Left cardiac atrium (tissue), 4 donors: ENCODE data around the gene DENND6B. TPM values are rescaled to one million over a fixed set of nuclear protein-coding genes. Genes with fewer than 3 reads are reported as not detected.

ENCODE experiments used
- ATAC-seq, 2 donors: fragments of 200-7000 bp; cut with Tn5 transposase; one replicate each; pipeline ENCODE4 v1.9.1; 2020; ENCODE audit warnings: mild to moderate bottlenecking in 2 of 2, moderate library complexity in 2 of 2
- DNase-seq: peaks from one replicate; pipeline ENCODE4 v3.0.0-alpha.2; 2020
- intact Hi-C, 2 donors: fragments of 100-400 bp; cut with DNase I; formaldehyde crosslinking; loops; one replicate each; pipeline versions ENCODE4 v1.14.1 to v1.15.1; 2022 to 2023
- total RNA-seq, 2 donors: library from RNA; stranded (reverse); fragmentation: NEBNext Ultra II Directional; extraction: Animal tissue kit (Norgen Biotek cat#: 25700); gene quantifications; one replicate each; pipeline ENCODE4 v1.2.1, GENCODE V29; 2021
- donor health status: DM: no; HTN: yes; CAD: no.
- donor health status: DM: no; HTN: yes; CAD: no; lungs with severe emphysema.
- donor health status: DM: yes; HTN: yes; CAD: no.
- donor health status: Dilated cardiomyopathy.

Gene DENND6B
- total RNA-seq, 2 donors from 2014 or later: 2.4 TPM

GRCh38 chr22:50296658-50297490 is 29.9 kb downstream of the DENND6B start:
- ATAC-seq (no peak), DNase-seq (no peak)
- intact Hi-C loops: no loop called here

- ATAC-seq (peak in 1 of 2 donors; percentile 2), DNase-seq (no peak)
- intact Hi-C loops: no loop called here
Measured at GRCh38 chr22:50294319-50294656, 32.5 kb downstream of the DENND6B start.

GRCh38 chr22:50293441-50294318 is 33.1 kb downstream of the DENND6B start:
- intact Hi-C loops: no loop called here
- ATAC-seq (peak; percentile 74 to 90), DNase-seq (peak; percentile 76)

DNA sequence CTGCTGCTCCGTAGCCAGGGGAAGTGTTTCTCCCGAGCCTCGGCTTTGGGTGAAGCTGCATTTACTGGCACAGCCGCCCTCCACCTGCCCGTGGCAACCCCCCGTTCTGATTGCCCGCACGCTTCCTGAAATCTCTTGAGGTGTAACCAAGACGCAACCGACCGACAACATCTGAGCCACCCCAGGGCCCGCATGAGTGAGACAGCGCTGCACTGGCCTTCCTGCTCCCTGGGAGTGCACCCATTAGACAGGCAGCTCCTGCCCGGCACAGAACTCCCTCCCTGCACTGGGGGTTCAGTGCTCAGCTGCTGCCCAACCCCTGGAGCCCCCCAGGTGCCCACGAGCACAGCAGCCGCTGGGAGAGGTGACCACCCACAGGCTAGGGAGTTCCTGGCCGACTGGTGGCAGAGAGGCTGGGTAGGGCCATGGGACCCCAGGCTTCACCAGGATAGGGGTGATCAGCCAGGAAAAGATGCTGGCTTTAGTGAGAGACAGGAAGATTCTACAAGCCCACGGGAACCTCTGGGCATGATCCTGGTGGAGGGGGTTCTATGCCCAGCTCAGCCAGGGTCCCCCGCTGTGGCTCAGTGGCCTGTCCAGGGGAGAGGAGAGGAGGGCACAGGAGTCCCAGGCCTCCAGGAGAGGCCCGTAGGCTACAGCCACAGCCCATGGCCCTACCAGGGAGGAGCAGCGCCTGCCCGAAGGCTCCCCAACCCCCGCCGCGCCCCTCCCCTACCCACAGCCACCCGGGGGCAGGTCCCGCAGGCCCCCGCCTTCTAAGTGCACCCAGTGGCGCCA is 34.0 kb downstream of the DENND6B start:
- intact Hi-C loops: no loop called here
- DNase-seq (no peak), ATAC-seq (peak in 1 of 2 donors; percentile 1)

- ATAC-seq: no peak
- DNase-seq: no peak
- intact Hi-C loops: no loop called here
Measured at GRCh38 chr22:50289942-50290630, 36.7 kb downstream of the DENND6B start.

DNA sequence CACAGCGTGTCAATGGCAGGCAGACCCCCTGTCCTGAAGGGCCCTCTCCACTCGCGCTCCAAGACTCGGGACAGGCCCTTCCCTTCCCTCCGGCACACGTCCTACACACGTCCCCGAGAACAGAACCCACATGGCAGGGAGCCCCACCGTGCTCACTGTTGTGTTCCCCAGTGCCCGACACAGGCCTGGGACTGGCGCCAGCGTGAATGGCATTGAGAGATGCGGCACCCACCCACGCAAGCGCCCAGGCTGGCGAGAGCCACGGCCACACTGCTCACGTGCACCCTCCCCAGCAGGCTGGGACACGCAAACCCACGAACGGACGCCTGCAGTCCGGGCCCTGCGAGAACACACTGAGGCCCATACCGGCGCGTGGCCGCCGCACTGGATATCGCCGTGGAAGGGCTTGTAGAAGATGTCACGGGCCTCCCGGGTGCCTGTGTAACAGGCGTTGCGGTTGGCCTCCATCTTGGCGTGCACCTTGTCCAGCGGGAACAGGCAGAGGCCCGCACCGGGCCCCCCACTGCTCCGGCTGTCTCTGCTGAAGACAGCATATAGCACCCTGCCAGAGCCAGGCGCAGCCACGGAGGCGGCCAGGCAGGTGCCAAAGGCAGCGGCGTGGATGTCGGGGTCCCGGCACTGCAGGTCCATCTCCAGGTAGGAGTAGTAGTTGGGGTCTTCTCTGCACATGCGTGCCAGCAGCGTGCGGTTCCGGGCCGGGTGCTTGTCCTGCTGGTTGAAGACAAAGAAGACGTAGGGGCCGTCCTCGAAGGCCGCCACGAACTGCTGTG is 37.5 kb downstream of the DENND6B start:
- intact Hi-C loops: no loop called here
- DNase-seq (no peak), ATAC-seq (no peak)

DNA sequence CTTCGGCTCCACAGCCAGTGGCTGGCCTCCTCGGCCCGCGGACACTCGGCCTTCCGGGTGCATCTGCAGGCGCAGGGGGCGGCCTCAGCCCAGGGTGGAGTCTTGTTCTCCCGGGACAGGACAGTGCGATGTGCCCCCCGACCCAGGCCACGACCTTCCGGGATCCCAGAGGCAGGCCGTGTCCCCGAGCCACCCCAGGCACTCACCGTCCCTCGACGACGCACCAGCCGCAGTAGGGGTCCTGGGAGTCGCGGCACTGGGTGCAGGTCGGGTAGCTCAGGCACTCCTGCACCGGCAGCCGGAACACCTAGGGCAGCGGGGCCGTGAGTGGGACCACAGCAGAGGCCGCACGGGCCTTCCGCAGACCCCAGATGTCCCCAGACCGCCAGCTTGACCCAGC is 39.1 kb downstream of the DENND6B start:
- intact Hi-C loops: no loop called here
- ATAC-seq: no peak
- no peak for DNase-seq

DNA sequence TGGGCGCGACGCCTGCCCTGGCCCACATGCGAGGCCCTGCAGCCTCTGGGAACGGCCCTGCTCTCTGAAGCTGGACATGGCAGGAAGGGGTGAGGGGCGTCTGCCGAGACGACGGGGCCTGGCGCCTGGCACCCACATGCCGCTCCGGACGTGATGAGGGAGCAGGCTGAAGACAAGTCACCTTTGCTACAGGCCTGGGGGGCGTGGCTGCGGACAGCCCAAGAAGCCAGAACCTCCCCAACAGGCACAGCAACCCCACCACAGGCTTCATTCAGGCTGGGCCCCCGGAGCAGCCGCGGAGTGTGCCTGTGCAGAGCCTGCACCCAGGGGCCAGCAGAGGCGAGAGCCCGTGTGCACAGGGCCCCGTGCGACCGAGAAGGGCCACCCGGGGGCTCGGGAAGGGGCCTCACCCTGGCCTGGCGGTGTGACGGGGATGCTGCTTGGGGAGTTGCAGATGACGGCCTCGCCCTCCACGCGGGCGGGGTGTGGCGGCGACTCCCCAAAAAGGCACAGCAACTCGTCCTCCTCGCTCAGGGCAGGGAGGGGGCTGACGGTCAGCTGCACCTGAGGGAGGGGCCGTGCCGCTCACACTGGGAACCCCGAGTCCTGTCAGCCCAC is 40.0 kb downstream of the DENND6B start:
- DNase-seq (no peak), ATAC-seq (no peak)
- intact Hi-C loops: no loop called here

DNA sequence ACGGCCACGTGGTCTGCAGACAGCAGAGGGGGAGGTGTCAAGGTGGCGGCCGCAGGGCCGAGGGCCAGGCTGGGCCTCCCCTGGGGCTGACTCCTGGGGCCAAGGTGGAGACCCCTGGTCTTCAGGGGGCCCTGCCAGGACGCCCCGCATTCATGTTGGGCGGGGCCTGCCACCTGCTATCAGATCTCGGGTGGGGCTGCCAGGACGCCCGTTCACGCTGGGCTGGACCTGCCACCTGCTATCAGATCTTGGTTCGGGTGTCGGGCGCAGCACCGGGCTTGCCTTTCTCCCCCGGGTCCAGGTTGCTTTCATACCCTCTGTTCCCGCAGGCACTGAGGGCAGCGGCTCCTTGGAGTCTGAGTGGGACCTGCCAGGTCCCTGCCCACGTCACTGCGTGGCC is 40.5 kb downstream of the DENND6B start:
- DNase-seq (no peak), ATAC-seq (no peak)
- intact Hi-C loops: no loop called here

- ATAC-seq (no peak), DNase-seq (no peak)
- intact Hi-C loops: no loop called here
Measured at GRCh38 chr22:50285568-50286229, 41.1 kb downstream of the DENND6B start.

- intact Hi-C loops: no loop called here
- DNase-seq (no peak), ATAC-seq (no peak)
Measured at GRCh38 chr22:50284479-50284878, 42.3 kb downstream of the DENND6B start.

DNA sequence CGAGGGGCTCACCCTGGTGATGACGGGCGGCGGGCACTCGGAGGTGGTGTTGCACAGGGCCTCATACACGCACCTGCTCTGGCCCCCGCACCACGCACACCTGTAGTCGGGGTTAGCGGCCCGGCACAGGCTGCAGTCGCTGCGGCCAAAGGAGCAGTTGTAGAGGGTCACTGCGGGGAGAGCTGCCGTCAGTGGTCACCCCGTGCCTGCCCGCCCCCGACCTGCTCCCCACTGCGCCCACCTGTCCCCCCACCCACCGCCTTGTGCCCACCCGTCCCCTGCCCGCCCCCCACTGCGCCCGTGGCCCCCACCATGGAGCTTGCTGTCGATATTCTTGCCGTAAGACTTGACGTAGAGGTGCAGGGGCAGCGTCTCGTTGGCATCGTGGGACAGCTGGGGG is 43.0 kb downstream of the DENND6B start:
- ATAC-seq: no peak

DNA sequence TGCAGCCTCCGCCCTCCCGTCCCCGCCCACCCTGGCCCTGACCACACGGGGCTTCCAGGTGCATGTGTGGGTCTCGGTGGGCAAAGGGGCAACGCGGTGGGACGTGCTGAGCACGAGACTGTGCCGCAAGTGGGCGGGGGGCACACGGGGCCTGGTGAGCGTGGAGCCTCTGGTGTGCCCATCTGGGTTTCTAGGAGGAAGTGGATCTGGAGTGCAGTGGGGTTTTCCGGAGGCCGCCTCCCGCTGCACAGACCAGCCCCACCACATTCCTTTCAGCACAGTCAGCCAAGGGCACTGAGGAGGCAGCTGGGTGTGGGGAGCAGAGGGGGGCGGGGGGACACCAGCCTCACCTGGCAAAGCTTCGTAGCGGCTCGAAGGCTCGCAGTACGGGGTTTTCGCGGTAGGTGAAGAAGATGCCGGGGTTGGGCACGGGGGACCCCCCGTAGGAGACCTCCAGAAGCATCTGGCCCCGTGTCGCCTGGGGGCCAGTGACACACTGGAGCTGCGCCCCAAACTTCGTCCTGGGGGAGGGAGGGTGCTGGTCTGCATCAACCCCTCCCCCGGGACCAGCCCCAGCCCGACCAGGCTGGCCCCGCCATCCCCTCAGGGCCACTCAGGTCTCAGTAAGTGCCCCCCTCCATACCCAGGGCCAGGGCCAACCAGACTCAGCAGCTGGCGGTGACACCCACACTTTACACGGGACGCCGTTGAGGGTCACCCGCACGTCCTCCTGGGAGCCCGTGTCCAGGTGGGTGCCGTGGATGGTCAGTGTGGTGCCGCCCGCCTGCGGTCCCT is 44.3 kb downstream of the DENND6B start:
- peak; percentile 57 to 67 for ATAC-seq
- DNase-seq: no peak
- intact Hi-C loops: no loop called here

More for the DNA sequence above, 43.0 kb downstream of the DENND6B start:
- intact Hi-C loops: no loop called here
- DNase-seq: no peak

GRCh38 chr22:50281957-50282356 is 44.9 kb downstream of the DENND6B start:
- DNase-seq (no peak), ATAC-seq (peak; percentile 64 to 69)
- intact Hi-C loops: no loop called here

- DNase-seq (no peak), ATAC-seq (no peak)
- intact Hi-C loops: no loop called here
Measured at GRCh38 chr22:50281384-50281760, 45.4 kb downstream of the DENND6B start.

- ATAC-seq (no peak), DNase-seq (no peak)
- intact Hi-C loops: no loop called here
Measured at GRCh38 chr22:50280708-50281383, 46.0 kb downstream of the DENND6B start.
